Neural cell (in vitro differentiated cells): ENCODE results near the gene GPATCH3. TPM values are rescaled to one million over a fixed set of nuclear protein-coding genes. Genes with fewer than 3 reads are reported as not detected.

ENCODE experiments used
- H2AFZ ChIP-seq: fragments of 200-600, 300-800 bp; sonication (generic), shearing (Covaris generic); 2 replicates; pipeline ENCODE4 v1.6.0; 2014; ENCODE audit warnings: low read depth, mild to moderate bottlenecking, antibody characterized with exemption, low read length, moderate library complexity
- H3F3A ChIP-seq: fragments of 200-600 bp; shearing (Covaris generic); 2 replicates; pipeline ENCODE4 v1.6.1; 2016; ENCODE audit warnings: mild to moderate bottlenecking, moderate library complexity, mixed read lengths, antibody characterized with exemption, low read length; ENCODE audit not compliant: insufficient read depth, poor library complexity, severe bottlenecking
- H3K27ac ChIP-seq: fragments of 200-600, 300-800 bp; sonication (generic), shearing (Covaris generic); 2 replicates; pipeline ENCODE4 v1.5.1; 2014; ENCODE audit warnings: mild to moderate bottlenecking, low read length, moderate library complexity
- H3K27me3 ChIP-seq: fragments of 300-800, 200-600 bp; sonication (generic), shearing (Covaris generic); 2 replicates; pipeline ENCODE4 v1.6.0; 2014; ENCODE audit warnings: mild to moderate bottlenecking, low read depth, low read length, moderate library complexity; ENCODE audit not compliant: insufficient read depth
- H3K36me3 ChIP-seq: fragments of 300-800, 200-600 bp; sonication (generic), shearing (Covaris generic); 2 replicates; pipeline ENCODE4 v1.5.1; 2014; ENCODE audit warnings: mild to moderate bottlenecking, antibody characterized with exemption, low read length, moderate library complexity; ENCODE audit not compliant: insufficient read depth
- H3K4me2 ChIP-seq: fragments of 300-800, 200-600 bp; sonication (generic), shearing (Covaris generic); 2 replicates; pipeline ENCODE4 v1.6.0; 2014; ENCODE audit warnings: mild to moderate bottlenecking, low read length
- H3K4me3 ChIP-seq: fragments of 300-800, 200-600 bp; sonication (generic), shearing (Covaris generic); 2 replicates; pipeline ENCODE4 v1.5.1; 2014; ENCODE audit warnings: mild to moderate bottlenecking, low read length, moderate library complexity
- H3K79me2 ChIP-seq: fragments of 200-600 bp; shearing (Covaris generic); replicated peaks from 2 replicates; pipeline ENCODE4 v1.6.0; 2014; ENCODE audit warnings: mild to moderate bottlenecking, low read length, moderate library complexity; ENCODE audit not compliant: insufficient read depth
- H3K9ac ChIP-seq: fragments of 300-800, 200-600 bp; sonication (generic), shearing (Covaris generic); 2 replicates; pipeline ENCODE4 v1.6.1; 2016; ENCODE audit warnings: mild to moderate bottlenecking, low read length, mixed read lengths
- H3K9me2 ChIP-seq: fragments of 200-600 bp; shearing (Covaris generic); 2 replicates; pipeline ENCODE4 v1.6.1; 2016; ENCODE audit warnings: mild to moderate bottlenecking, low read length, mixed read lengths; ENCODE audit not compliant: insufficient read depth
- H3K9me3 ChIP-seq: fragments of 200-600, 300-800 bp; sonication (generic), shearing (Covaris generic); 2 replicates; pipeline ENCODE4 v1.6.1; 2016; ENCODE audit warnings: mild to moderate bottlenecking, mixed run types, low read length, moderate library complexity, mixed read lengths
- H4K20me1 ChIP-seq: fragments of 200-600 bp; shearing (Covaris generic); 2 replicates; pipeline ENCODE4 v1.6.1; 2016; ENCODE audit warnings: mild to moderate bottlenecking, mixed run types; ENCODE audit not compliant: insufficient read depth
- EP300 ChIP-seq: fragments of 450-650 bp; conservative IDR thresholded peaks from 2 replicates; pipeline ENCODE4 v1.6.1; 2014; ENCODE audit warnings: antibody characterized with exemption, mild to moderate bottlenecking, moderate library complexity; ENCODE audit not compliant: poor library complexity, severe bottlenecking
- EZH2 ChIP-seq: fragments of 200-600, 300-800 bp; shearing (Covaris generic), sonication (generic); IDR thresholded peaks from 2 replicates; pipeline ENCODE4 v1.6.1; 2014; ENCODE audit warnings: antibody characterized with exemption, low read length, borderline replicate concordance, mild to moderate bottlenecking; ENCODE audit not compliant: insufficient read depth, poor library complexity, severe bottlenecking
- MXI1 ChIP-seq: fragments of 450-650 bp; conservative IDR thresholded peaks from 2 replicates; pipeline ENCODE4 v1.6.1; 2014; ENCODE audit warnings: antibody characterized with exemption, mild to moderate bottlenecking; ENCODE audit not compliant: poor library complexity, severe bottlenecking
- POLR2AphosphoS5 ChIP-seq: IDR thresholded peaks from 2 replicates; pipeline ENCODE4 v1.6.1; 2012
- RAD21 ChIP-seq: fragments of 450-650 bp; conservative IDR thresholded peaks from 2 replicates; pipeline ENCODE4 v1.6.1; 2014; ENCODE audit warnings: antibody characterized with exemption, mild to moderate bottlenecking, moderate library complexity
- SMC3 ChIP-seq: fragments of 450-650 bp; conservative IDR thresholded peaks from 2 replicates; pipeline ENCODE4 v1.6.1; 2014; ENCODE audit warnings: antibody characterized with exemption, mild to moderate bottlenecking, moderate library complexity; ENCODE audit not compliant: poor library complexity
- TAF1 ChIP-seq: IDR thresholded peaks from 2 replicates; pipeline ENCODE4 v1.6.1; 2012; ENCODE audit warnings: low read depth
- polyA plus RNA-seq: library from polyadenylated mRNA; depleted of rRNA; stranded (reverse); fragments of >200 nt; gene quantifications from 2 replicates; pipeline ENCODE4 v1.2.3, GENCODE V29; 2014
- TF ChIP-seq, protein P1 (sequence below): IDR thresholded peaks from 2 replicates; pipeline ENCODE4 v1.6.1; 2012; ENCODE audit warnings: borderline replicate concordance
- TF ChIP-seq, protein P2 (sequence below): fragments of 450-650 bp; IDR thresholded peaks from 2 replicates; pipeline ENCODE4 v1.5.1; 2014; ENCODE audit warnings: antibody characterized with exemption, mild to moderate bottlenecking, moderate library complexity; ENCODE audit not compliant: poor library complexity, severe bottlenecking

Gene GPATCH3
- polyA plus RNA-seq, 1 donor from 2014 or later, result 7.1 TPM

DNA sequence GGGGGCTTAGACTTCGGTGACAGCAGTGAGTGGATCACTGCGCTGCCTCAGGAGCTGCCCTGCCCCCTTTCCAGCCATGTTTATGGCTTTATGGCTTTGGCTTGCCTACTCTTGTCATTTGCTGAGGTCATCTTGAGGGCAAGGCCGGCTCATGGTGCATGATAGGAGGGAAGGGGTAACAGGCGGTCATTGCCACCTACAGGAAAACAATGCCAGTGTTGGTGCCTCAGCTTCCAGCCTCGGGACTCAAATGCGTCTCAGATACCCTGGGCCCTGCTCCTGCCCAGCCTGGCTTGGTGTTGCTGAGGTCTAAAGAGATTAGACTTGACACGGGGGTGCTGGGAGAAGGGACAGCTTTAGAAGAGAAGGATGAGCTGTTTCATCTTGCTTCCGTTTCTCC, 45.5 kb upstream of the GPATCH3 start:
- Histone ChIP-seq H3K4me3 (no peak overlapping the region), H3K36me3 (no peaks in the 10 kb centered on the region), H3K9me3 (no peaks in the 10 kb centered on the region), H4K20me1 (no peaks in the 10 kb centered on the region), H3K79me2 (no peaks in the 10 kb centered on the region), H2AFZ (no peak overlapping the region), H3F3A (no peaks in the 10 kb centered on the region), H3K4me2 (no peak overlapping the region), H3K27me3 (no peaks in the 10 kb centered on the region), H3K9ac (no peak overlapping the region), H3K27ac (no peak overlapping the region), H3K9me2 (no peaks in the 10 kb centered on the region)
- TF ChIP-seq MXI1, result no peak
- no peak for TF ChIP-seq SMC3

DNA sequence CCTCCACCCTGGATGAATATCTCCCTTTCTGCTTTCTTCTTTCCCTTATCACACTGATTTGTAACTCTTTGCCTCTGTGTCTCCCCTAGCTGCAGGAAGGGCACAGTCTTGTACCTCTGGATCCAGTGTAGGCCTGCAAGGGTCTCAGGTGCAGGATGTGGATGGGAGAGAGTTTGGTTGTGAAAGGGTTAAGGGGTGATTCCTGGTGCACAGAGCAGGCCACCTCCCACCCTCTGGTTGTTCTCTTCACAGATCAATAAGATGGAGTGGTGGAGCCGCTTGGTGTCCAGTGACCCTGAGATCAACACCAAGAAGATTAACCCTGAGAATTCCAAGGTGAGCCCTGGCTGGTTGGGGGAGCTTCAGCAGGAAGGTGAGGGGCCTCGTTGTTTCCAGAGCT, 44.9 kb upstream of the GPATCH3 start:
- H3K36me3 ChIP-seq, result no peaks in the 10 kb centered on the region

More for the DNA sequence above, 44.9 kb upstream of the GPATCH3 start:
- no peak overlapping the region for H3K9ac ChIP-seq
- H3K4me2 ChIP-seq, result no peak overlapping the region
- no peaks in the 10 kb centered on the region for H4K20me1 ChIP-seq
- no peaks in the 10 kb centered on the region for H3K79me2 ChIP-seq
- H3K27me3 ChIP-seq, result no peaks in the 10 kb centered on the region
- no peaks in the 10 kb centered on the region for H3F3A ChIP-seq
- no peak overlapping the region for H3K27ac ChIP-seq
- H3K9me2 ChIP-seq, result no peaks in the 10 kb centered on the region
- H2AFZ ChIP-seq, result no peak overlapping the region
- no peak for TF ChIP-seq EP300
- TF ChIP-seq MXI1, result no peak
- TF ChIP-seq SMC3, result no peak
- TF ChIP-seq POLR2AphosphoS5, result no peak
- no peak for TF ChIP-seq EZH2
- no peak for TF ChIP-seq TAF1
- TF ChIP-seq RAD21, result no peak
- TF ChIP-seq, protein P1, sequence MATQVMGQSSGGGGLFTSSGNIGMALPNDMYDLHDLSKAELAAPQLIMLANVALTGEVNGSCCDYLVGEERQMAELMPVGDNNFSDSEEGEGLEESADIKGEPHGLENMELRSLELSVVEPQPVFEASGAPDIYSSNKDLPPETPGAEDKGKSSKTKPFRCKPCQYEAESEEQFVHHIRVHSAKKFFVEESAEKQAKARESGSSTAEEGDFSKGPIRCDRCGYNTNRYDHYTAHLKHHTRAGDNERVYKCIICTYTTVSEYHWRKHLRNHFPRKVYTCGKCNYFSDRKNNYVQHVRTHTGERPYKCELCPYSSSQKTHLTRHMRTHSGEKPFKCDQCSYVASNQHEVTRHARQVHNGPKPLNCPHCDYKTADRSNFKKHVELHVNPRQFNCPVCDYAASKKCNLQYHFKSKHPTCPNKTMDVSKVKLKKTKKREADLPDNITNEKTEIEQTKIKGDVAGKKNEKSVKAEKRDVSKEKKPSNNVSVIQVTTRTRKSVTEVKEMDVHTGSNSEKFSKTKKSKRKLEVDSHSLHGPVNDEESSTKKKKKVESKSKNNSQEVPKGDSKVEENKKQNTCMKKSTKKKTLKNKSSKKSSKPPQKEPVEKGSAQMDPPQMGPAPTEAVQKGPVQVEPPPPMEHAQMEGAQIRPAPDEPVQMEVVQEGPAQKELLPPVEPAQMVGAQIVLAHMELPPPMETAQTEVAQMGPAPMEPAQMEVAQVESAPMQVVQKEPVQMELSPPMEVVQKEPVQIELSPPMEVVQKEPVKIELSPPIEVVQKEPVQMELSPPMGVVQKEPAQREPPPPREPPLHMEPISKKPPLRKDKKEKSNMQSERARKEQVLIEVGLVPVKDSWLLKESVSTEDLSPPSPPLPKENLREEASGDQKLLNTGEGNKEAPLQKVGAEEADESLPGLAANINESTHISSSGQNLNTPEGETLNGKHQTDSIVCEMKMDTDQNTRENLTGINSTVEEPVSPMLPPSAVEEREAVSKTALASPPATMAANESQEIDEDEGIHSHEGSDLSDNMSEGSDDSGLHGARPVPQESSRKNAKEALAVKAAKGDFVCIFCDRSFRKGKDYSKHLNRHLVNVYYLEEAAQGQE, result no peak
- TF ChIP-seq, protein P2, sequence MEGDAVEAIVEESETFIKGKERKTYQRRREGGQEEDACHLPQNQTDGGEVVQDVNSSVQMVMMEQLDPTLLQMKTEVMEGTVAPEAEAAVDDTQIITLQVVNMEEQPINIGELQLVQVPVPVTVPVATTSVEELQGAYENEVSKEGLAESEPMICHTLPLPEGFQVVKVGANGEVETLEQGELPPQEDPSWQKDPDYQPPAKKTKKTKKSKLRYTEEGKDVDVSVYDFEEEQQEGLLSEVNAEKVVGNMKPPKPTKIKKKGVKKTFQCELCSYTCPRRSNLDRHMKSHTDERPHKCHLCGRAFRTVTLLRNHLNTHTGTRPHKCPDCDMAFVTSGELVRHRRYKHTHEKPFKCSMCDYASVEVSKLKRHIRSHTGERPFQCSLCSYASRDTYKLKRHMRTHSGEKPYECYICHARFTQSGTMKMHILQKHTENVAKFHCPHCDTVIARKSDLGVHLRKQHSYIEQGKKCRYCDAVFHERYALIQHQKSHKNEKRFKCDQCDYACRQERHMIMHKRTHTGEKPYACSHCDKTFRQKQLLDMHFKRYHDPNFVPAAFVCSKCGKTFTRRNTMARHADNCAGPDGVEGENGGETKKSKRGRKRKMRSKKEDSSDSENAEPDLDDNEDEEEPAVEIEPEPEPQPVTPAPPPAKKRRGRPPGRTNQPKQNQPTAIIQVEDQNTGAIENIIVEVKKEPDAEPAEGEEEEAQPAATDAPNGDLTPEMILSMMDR, result no peak
- no peaks in the 10 kb centered on the region for H3K9me3 ChIP-seq
- H3K4me3 ChIP-seq, result no peak overlapping the region
